Gastrocnemius medialis (tissue), 4 donors: ENCODE results near the gene RAPGEF1.
"Not testable (repeated sequence)": the region's sequence is repeated elsewhere in the genome, so short reads cannot be mapped to it uniquely, and the experiment has no call there.

ENCODE experiments used
- POLR2A ChIP-seq, 2 donors: fragments of 450-650 bp; IDR thresholded peaks; one replicate each; pipeline ENCODE4 v1.6.1; 2017; ENCODE audit warnings: antibody characterized with exemption in 2 of 2, mild to moderate bottlenecking in 2 of 2, moderate library complexity in 2 of 2
- TF ChIP-seq, protein P1 (sequence below), 5 experiments: fragments of 450-650 bp in 3 of 5; fragments of 200-600 bp in 2 of 5; sonication (generic) in 2 of 5; IDR thresholded peaks in 4 of 5; conservative IDR thresholded peaks in 1 of 5; 1 replicate in 4 of 5; 2 replicates in 1 of 5; pipeline ENCODE4 v1.5.1; 2016 to 2019; ENCODE audit warnings: antibody characterized with exemption in 5 of 5, mild to moderate bottlenecking in 3 of 5, moderate library complexity in 3 of 5

DNA sequence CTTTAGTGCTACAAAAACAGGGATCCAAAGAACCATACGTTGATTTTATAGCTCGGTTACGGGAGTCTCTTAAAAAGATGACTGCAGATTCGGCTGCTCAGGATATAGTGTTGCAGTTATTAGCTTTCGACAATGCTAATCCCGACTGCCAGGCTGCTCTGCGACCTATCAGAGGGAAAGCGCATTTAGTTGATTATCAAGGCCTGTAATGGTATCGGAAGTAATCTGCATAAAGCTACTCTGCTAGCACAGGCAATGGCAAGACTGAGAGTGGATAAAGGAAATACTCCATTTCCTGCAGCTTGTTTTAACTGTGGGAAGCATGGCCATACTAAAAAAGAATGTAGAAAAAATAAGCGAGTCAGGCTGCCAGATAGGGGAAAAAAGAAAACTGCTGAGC is 58.0 kb downstream of the RAPGEF1 start:
- TF ChIP-seq, protein P1, sequence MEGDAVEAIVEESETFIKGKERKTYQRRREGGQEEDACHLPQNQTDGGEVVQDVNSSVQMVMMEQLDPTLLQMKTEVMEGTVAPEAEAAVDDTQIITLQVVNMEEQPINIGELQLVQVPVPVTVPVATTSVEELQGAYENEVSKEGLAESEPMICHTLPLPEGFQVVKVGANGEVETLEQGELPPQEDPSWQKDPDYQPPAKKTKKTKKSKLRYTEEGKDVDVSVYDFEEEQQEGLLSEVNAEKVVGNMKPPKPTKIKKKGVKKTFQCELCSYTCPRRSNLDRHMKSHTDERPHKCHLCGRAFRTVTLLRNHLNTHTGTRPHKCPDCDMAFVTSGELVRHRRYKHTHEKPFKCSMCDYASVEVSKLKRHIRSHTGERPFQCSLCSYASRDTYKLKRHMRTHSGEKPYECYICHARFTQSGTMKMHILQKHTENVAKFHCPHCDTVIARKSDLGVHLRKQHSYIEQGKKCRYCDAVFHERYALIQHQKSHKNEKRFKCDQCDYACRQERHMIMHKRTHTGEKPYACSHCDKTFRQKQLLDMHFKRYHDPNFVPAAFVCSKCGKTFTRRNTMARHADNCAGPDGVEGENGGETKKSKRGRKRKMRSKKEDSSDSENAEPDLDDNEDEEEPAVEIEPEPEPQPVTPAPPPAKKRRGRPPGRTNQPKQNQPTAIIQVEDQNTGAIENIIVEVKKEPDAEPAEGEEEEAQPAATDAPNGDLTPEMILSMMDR (IDR thresholded peaks at IDR 0.05 in 4 of 5, conservative IDR thresholded peaks at IDR 0.05 in 1 of 5): not testable (repeated sequence)
- not testable (repeated sequence) for TF ChIP-seq POLR2A (IDR thresholded peaks at IDR 0.05)
